ENCODE results near the gene IL17D.

IL17D gene

DNA sequence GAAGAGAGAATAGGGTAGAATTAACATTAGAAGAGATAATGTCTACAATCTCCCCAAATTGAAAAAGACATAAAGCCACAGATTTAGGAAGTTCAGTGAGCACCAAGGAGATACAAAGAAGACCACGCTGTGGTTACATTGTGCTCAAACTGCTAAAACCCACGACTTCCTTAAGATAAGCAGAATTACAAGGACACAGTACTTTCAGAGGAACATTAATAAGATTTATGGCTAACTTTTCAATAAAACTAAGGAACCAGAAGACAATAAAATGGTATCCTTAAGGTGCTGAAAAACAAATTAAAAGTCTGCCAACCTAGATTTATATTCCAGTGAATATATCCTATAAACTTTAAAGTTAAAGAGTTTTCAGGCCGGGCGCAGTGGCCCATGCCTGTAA, 7.4 kb upstream of the IL17D start:
- H3K9ac ChIP-seq (ENCODE audit: low read length) = no peak overlapping the region
- H2AFZ ChIP-seq (ENCODE audit: low read depth, low read length, severe bottlenecking) = no peak overlapping the region
- H3F3A ChIP-seq (ENCODE audit: insufficient read depth) = no peaks in the 10 kb centered on the region
- no peaks in the 10 kb centered on the region for H3K27me3 ChIP-seq (ENCODE audit: low read length)
- no peaks in the 10 kb centered on the region for H3K36me3 ChIP-seq (ENCODE audit: low read length)
- TF ChIP-seq EZH2phosphoT487 (conservative IDR thresholded peaks at IDR 0.05; ENCODE audit: low read length) = no peak
- TF ChIP-seq, protein P1, sequence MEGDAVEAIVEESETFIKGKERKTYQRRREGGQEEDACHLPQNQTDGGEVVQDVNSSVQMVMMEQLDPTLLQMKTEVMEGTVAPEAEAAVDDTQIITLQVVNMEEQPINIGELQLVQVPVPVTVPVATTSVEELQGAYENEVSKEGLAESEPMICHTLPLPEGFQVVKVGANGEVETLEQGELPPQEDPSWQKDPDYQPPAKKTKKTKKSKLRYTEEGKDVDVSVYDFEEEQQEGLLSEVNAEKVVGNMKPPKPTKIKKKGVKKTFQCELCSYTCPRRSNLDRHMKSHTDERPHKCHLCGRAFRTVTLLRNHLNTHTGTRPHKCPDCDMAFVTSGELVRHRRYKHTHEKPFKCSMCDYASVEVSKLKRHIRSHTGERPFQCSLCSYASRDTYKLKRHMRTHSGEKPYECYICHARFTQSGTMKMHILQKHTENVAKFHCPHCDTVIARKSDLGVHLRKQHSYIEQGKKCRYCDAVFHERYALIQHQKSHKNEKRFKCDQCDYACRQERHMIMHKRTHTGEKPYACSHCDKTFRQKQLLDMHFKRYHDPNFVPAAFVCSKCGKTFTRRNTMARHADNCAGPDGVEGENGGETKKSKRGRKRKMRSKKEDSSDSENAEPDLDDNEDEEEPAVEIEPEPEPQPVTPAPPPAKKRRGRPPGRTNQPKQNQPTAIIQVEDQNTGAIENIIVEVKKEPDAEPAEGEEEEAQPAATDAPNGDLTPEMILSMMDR (IDR thresholded peaks at IDR 0.05; ENCODE audit: insufficient read depth, low read length, poor library complexity, severe bottlenecking) = no peak
- no peaks in the 10 kb centered on the region for H3K9me2 ChIP-seq (replicated peaks; ENCODE audit: insufficient read depth, low read length)
- H3K79me2 ChIP-seq (ENCODE audit: insufficient read depth, low read length) = no peaks in the 10 kb centered on the region
- H3K4me2 ChIP-seq (ENCODE audit: low read depth, low read length, poor library complexity, severe bottlenecking) = no peak overlapping the region
- H3K9me3 ChIP-seq (ENCODE audit: insufficient read depth, low read length) = no peaks in the 10 kb centered on the region
- no peak overlapping the region for H3K4me3 ChIP-seq (ENCODE audit: insufficient read depth, low read length, poor library complexity, severe bottlenecking)
- H3K27ac ChIP-seq (ENCODE audit: low read depth, low read length) = no peak overlapping the region
- H4K20me1 ChIP-seq (ENCODE audit: low read depth, low read length) = no peaks in the 10 kb centered on the region

DNA sequence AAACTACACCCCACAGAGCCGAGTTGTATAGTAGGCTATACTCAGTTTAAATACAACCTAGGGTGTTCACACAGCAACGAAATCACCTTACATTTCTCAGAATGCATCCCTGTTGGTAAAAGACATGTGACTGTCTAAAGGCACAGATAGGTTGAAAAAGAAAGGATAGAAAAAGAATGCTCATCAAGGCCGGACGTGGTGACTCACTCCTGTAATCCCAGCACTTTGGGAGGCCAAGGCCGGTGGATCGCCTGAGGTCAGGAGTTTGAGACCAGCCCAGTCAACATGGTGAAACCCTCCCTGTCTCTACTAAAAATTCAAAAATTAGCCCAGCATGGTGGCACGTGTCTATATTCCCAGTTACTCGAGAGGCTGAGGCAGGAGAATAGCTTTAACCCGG, 3.8 kb upstream of the IL17D start:
- TF ChIP-seq EZH2phosphoT487 (conservative IDR thresholded peaks at IDR 0.05; ENCODE audit: low read length) = no peak
- TF ChIP-seq, protein P1 (IDR thresholded peaks at IDR 0.05; ENCODE audit: insufficient read depth, low read length, poor library complexity, severe bottlenecking) = no peak
- Histone ChIP-seq H3K4me2 (ENCODE audit: low read depth, low read length, poor library complexity, severe bottlenecking) (no peak overlapping the region), H3K79me2 (ENCODE audit: insufficient read depth, low read length) (no peaks in the 10 kb centered on the region)

DNA sequence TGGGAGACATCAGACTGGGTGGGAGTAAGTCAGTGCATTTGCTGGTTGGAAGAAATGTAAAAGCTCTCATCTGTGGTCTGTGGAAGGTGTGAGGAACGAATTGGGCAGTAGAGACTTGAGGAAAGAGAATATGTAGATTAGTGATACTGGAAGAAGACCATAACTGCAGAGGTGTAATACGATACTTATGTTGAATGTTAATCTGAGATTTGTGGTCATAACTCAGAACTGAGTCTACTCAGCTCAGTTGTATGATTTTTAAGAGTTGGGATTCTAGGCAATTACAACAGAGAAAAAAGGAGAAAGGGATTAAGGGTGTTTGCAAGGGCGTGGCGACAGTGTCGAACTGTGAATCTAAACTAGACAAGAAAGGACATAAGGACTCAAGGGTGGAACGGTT, 3.2 kb upstream of the IL17D start:
- no peak overlapping the region for H2AFZ ChIP-seq (ENCODE audit: low read depth, low read length, severe bottlenecking)
- TF ChIP-seq, protein P1 (IDR thresholded peaks at IDR 0.05; ENCODE audit: insufficient read depth, low read length, poor library complexity, severe bottlenecking) = no peak
- no peak for TF ChIP-seq EZH2phosphoT487 (conservative IDR thresholded peaks at IDR 0.05; ENCODE audit: low read length)
- no peaks in the 10 kb centered on the region for H3K9me3 ChIP-seq (ENCODE audit: insufficient read depth, low read length)
- H4K20me1 ChIP-seq (ENCODE audit: low read depth, low read length) = no peaks in the 10 kb centered on the region
- no peaks in the 10 kb centered on the region for H3K79me2 ChIP-seq (ENCODE audit: insufficient read depth, low read length)
- H3K9ac ChIP-seq (ENCODE audit: low read length) = no peak overlapping the region
- no peaks in the 10 kb centered on the region for H3K27me3 ChIP-seq (ENCODE audit: low read length)
- H3K27ac ChIP-seq (ENCODE audit: low read depth, low read length) = no peak overlapping the region
- no peaks in the 10 kb centered on the region for H3K9me2 ChIP-seq (replicated peaks; ENCODE audit: insufficient read depth, low read length)
- H3K36me3 ChIP-seq (ENCODE audit: low read length) = no peaks in the 10 kb centered on the region
- no peaks in the 10 kb centered on the region for H3F3A ChIP-seq (ENCODE audit: insufficient read depth)
- H3K4me3 ChIP-seq (ENCODE audit: insufficient read depth, low read length, poor library complexity, severe bottlenecking) = no peak overlapping the region
- H3K4me2 ChIP-seq (ENCODE audit: low read depth, low read length, poor library complexity, severe bottlenecking) = no peak overlapping the region

More for the DNA sequence above, 3.8 kb upstream of the IL17D start:
- Histone ChIP-seq H3K36me3 (ENCODE audit: low read length) (no peaks in the 10 kb centered on the region), H3K9me3 (ENCODE audit: insufficient read depth, low read length) (no peaks in the 10 kb centered on the region), H3K9ac (ENCODE audit: low read length) (no peak overlapping the region), H3K27me3 (ENCODE audit: low read length) (no peaks in the 10 kb centered on the region), H3F3A (ENCODE audit: insufficient read depth) (no peaks in the 10 kb centered on the region), H3K4me3 (ENCODE audit: insufficient read depth, low read length, poor library complexity, severe bottlenecking) (no peak overlapping the region), H3K27ac (ENCODE audit: low read depth, low read length) (no peak overlapping the region), H3K9me2 (replicated peaks; ENCODE audit: insufficient read depth, low read length) (no peaks in the 10 kb centered on the region), H4K20me1 (ENCODE audit: low read depth, low read length) (no peaks in the 10 kb centered on the region), H2AFZ (ENCODE audit: low read depth, low read length, severe bottlenecking) (no peak overlapping the region)

Data from SU-DHL-6 (cell line).